Activated CD4-positive, alpha-beta T cell treated with anti-CD3 and anti-CD28 coated beads for 36 hours (primary cell): ENCODE data around the gene HSFX4. TPM values are rescaled to one million over a fixed set of nuclear protein-coding genes. Genes with fewer than 3 reads are reported as not detected.
"Not testable (repeated sequence)": the region's sequence is repeated elsewhere in the genome, so short reads cannot be mapped to it uniquely, and the experiment has no call there.

ENCODE experiments used
- ATAC-seq: fragments of 200-7000 bp; cut with Tn5 transposase; one replicate; pipeline ENCODE4 v1.10.0; 2021; ENCODE audit warnings: mild to moderate bottlenecking, moderate library complexity
- CTCF ChIA-PET: fragments of 350-600 bp; sonication (Branson Sonifier 250); formaldehyde crosslinking; loops from one replicate; lab custom pipeline; 2021; ENCODE audit warnings: antibody characterized with exemption; lab: Charles Lee
- POLR2A ChIA-PET: fragments of 350-600 bp; sonication (Branson Sonifier 250); formaldehyde crosslinking; loops from one replicate; lab custom pipeline; 2021; ENCODE audit warnings: antibody characterized with exemption, inconsistent platforms; lab: Charles Lee
- DNase-seq: peaks from one replicate; pipeline ENCODE4 v3.0.0-alpha.2; 2020
- H3K27ac Mint-ChIP-seq: one replicate; pipeline ENCODE4 v1.8.0; 2021; ENCODE audit warnings: mixed read lengths
- H3K27me3 Mint-ChIP-seq: one replicate; pipeline ENCODE4 v1.8.0; 2021; ENCODE audit warnings: mixed read lengths
- H3K36me3 Mint-ChIP-seq: one replicate; pipeline ENCODE4 v1.8.0; 2021; ENCODE audit warnings: low read depth, mixed read lengths
- H3K4me1 Mint-ChIP-seq: one replicate; pipeline ENCODE4 v1.8.0; 2021; ENCODE audit warnings: mixed read lengths
- H3K4me3 Mint-ChIP-seq: one replicate; pipeline ENCODE4 v1.8.0; 2021; ENCODE audit warnings: mild to moderate bottlenecking, moderate library complexity, mixed read lengths
- H3K9me3 Mint-ChIP-seq: one replicate; pipeline ENCODE4 v1.8.0; 2021; ENCODE audit warnings: low read depth, mixed read lengths
- intact Hi-C, 2 experiments: fragments of 100-400 bp; cut with DNase I in 1 of 2; cut with micrococcal nuclease in 1 of 2; formaldehyde crosslinking; loops; one replicate each; pipeline versions ENCODE4 v1.14.2 to v1.15.1; 2022 to 2024; cut with DNase I, micrococcal nuclease
- total RNA-seq, 2 experiments: library from RNA; stranded (reverse); gene quantifications; one replicate each; pipeline ENCODE4 v1.2.3, GENCODE V29; 2021

HSFX4 gene
- total RNA-seq, 2 experiments from 2014 or later, result not detected

DNA sequence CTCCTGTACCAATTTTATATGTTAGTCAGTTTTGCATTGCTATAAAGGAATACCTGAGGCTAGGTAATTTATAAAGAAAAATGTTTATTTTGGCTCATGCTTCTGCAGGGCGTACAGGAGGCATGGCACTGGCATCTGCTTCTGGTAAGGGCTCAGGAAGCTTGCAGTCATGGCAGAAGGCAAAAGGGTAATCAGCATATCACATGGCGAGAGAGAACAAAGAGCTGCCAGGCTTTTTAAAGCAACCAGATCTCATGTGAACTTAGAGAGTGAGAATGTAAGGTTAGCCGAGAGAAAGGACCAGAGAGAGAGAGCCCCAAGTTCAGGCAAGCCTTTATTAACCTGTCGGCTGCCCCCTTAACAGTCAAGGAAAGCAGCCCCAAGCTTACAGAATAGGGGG, 5.5 kb upstream of the HSFX4 start:
- H3K27me3 Mint-ChIP-seq, ATAC-seq, CTCF ChIA-PET: not testable (repeated sequence)

DNA sequence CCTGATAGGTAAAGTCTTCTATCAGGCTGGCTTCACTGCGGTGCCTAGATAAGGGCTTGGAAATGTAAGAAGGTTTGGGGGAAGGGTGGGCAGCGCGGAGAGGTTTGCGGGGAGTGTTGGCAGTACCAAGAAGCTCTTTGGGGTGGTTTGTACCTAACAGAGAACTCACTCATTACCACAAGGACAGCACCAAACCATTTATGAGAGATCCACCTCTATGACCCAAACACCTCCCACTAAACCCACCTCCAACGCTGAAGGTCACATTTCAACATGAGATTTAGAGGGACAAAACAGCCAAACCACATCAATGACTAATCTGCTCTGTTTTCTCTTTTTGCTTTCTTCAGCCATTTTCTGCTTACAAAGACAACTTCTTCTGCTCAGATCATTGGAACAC, 4.9 kb upstream of the HSFX4 start:
- H3K27ac Mint-ChIP-seq, POLR2A ChIA-PET, H3K4me1 Mint-ChIP-seq, CTCF ChIA-PET, DNase-seq, H3K36me3 Mint-ChIP-seq, H3K4me3 Mint-ChIP-seq, H3K9me3 Mint-ChIP-seq, intact Hi-C loops, ATAC-seq, H3K27me3 Mint-ChIP-seq: not testable (repeated sequence)

More for the DNA sequence above, 5.5 kb upstream of the HSFX4 start:
- H3K4me3 Mint-ChIP-seq, H3K36me3 Mint-ChIP-seq, H3K4me1 Mint-ChIP-seq, H3K9me3 Mint-ChIP-seq, H3K27ac Mint-ChIP-seq, POLR2A ChIA-PET, DNase-seq, intact Hi-C loops: not testable (repeated sequence)

DNA sequence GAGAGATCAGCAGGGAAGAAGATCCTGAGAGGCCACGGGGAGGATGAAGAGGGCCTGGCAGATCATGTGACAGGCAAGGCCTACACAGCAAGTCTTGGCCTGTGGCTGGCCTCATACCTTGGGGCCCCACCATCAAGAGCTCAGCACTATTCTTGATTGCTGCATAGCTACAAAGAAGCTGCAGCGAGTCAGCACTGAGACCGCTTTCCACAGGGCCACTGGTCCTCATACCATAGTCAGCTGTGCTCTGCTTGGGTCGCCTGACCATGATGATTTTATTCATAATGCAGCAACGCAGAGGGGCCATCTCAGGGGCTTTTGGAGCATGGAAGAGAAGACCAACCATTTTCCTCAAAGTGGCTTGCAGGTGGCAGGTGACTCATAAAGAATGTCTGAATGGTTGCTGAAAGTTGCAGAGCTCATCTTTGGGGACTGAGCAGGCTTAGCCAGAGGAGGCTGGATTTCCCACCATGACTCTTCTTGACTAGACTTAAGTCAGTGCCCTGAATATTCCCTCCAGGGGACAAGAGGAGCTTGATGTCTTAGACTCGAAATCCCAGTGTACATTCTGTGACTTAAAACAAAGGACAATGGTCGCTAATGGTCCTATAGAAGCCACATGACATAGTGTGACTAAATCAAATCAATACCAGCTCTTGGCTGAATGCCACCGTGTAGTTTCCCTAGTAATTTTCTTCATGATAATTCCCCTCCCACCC, 2.0 kb upstream of the HSFX4 start:
- H3K27ac Mint-ChIP-seq, H3K4me3 Mint-ChIP-seq, H3K4me1 Mint-ChIP-seq, H3K27me3 Mint-ChIP-seq, intact Hi-C loops, POLR2A ChIA-PET, DNase-seq, H3K9me3 Mint-ChIP-seq, H3K36me3 Mint-ChIP-seq, CTCF ChIA-PET: not testable (repeated sequence)
- peak; percentile 65 for ATAC-seq

- DNase-seq, H3K27me3 Mint-ChIP-seq, H3K9me3 Mint-ChIP-seq, H3K4me3 Mint-ChIP-seq, intact Hi-C loops, H3K27ac Mint-ChIP-seq, CTCF ChIA-PET, H3K4me1 Mint-ChIP-seq, POLR2A ChIA-PET, H3K36me3 Mint-ChIP-seq: not testable (repeated sequence)
- peak; percentile 55 for ATAC-seq
Measured at GRCh38 chrX:149927964-149928258, 1.5 kb upstream of the HSFX4 start.

GRCh38 chrX:149928635-149929034, 738 bp upstream of the HSFX4 start:
- DNase-seq, CTCF ChIA-PET: not testable (repeated sequence)

DNA sequence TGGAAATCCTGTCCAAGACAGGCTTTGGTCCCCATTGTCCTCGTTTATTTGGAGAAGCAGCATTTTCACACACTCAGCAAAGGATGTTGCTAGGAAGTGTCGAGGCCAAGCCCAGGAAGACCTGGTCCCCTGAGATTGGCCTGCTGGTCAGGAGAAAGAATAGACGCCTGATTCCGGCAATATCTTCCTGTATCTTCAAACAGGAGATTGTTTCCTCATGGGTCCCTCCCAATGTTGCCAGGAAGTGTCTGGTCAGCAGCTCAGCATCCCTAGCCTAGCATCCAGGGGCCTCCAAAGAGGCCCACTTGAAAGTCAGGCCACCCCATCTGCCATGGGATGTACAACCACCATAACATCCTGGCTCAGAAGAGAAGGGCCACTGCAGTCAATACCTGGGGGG, 2.0 kb downstream of the HSFX4 start:
- intact Hi-C loops, H3K4me3 Mint-ChIP-seq, H3K27me3 Mint-ChIP-seq, H3K9me3 Mint-ChIP-seq, ATAC-seq, DNase-seq, H3K36me3 Mint-ChIP-seq, POLR2A ChIA-PET, H3K27ac Mint-ChIP-seq, H3K4me1 Mint-ChIP-seq, CTCF ChIA-PET: not testable (repeated sequence)

More at GRCh38 chrX:149928635-149929034, 738 bp upstream of the HSFX4 start:
- H3K27ac Mint-ChIP-seq, H3K27me3 Mint-ChIP-seq, H3K36me3 Mint-ChIP-seq, intact Hi-C loops, H3K9me3 Mint-ChIP-seq, H3K4me1 Mint-ChIP-seq, POLR2A ChIA-PET, ATAC-seq, H3K4me3 Mint-ChIP-seq: not testable (repeated sequence)

DNA sequence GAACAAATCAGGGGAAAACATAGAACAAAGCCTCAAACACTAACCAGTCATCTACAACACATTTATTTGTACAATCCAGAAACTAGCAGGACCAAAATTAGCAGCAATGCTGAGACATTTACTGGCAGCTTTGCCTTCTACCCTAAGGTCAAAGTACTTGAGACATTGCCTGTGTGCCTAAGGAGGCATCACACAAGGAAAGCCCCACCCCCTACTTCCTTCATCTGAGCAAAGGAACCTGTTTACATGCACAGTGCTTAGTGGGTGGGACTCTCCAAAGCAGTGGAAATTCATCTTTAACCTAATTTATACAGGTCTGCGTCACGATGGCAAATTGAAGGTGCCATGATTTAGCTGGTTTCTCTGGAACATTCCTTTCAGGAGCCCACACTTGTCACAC, 2.8 kb downstream of the HSFX4 start:
- intact Hi-C loops, H3K4me3 Mint-ChIP-seq, H3K4me1 Mint-ChIP-seq, ATAC-seq, H3K36me3 Mint-ChIP-seq, H3K27ac Mint-ChIP-seq, POLR2A ChIA-PET, H3K27me3 Mint-ChIP-seq, CTCF ChIA-PET, H3K9me3 Mint-ChIP-seq, DNase-seq: not testable (repeated sequence)

- H3K27ac Mint-ChIP-seq, ATAC-seq, DNase-seq, POLR2A ChIA-PET, H3K4me3 Mint-ChIP-seq, H3K9me3 Mint-ChIP-seq, H3K27me3 Mint-ChIP-seq, H3K36me3 Mint-ChIP-seq, H3K4me1 Mint-ChIP-seq, intact Hi-C loops, CTCF ChIA-PET: not testable (repeated sequence)
Measured at GRCh38 chrX:149932970-149933369, 3.6 kb downstream of the HSFX4 start.

DNA sequence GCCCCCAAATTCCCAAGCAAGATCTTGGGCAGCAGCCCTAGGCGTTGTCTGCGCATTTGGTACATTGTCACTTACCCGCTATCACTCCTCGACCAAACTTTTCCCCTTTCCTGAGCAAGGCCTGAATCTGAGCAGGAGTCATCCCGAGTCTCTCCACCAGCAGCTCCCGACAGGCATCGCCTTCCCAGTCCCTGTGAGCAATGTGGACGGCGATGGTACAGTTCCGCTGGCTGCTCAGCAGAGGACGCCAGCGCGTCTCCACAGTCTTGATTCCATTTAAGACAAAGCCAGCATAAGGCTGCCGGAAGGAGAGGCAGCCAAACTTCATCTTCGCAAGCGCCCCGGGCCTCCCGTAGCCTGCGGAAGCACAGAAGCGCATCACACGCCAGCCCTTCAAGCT, 4.2 kb downstream of the HSFX4 start:
- DNase-seq, H3K27ac Mint-ChIP-seq, POLR2A ChIA-PET, CTCF ChIA-PET, H3K27me3 Mint-ChIP-seq, H3K36me3 Mint-ChIP-seq, H3K9me3 Mint-ChIP-seq, ATAC-seq, intact Hi-C loops, H3K4me3 Mint-ChIP-seq, H3K4me1 Mint-ChIP-seq: not testable (repeated sequence)

DNA sequence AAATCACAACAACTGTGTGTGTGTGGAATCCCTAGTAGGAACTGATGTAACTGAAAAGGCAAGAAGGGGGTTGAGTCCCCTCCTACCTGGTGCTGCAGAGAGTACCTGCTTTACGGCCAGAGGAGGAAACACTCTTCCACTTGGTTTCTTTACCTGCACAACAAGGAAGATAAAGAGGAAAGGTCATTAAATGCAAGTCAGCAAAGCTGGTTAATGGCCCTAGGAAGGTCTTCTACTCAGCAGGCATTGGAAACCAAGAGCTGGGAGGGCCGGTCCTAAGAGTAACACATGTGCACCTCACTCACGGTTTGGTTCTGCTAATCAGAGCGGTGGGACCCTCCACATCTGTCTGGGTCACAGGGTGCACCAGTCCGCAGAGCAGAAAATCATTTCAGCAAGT, 8.0 kb downstream of the HSFX4 start:
- Mint-ChIP-seq H3K27ac (peak overlapping the region; percentile 82), H3K4me3 (peak overlapping the region; percentile 82)
- CTCF ChIA-PET, H3K9me3 Mint-ChIP-seq, H3K36me3 Mint-ChIP-seq, ATAC-seq, POLR2A ChIA-PET, H3K27me3 Mint-ChIP-seq, H3K4me1 Mint-ChIP-seq, DNase-seq: not testable (repeated sequence)
- intact Hi-C loops, result loop anchor here in 1 of 2 experiments (5.0 kb wide), 1 partner anchor 755 kb away; the partner anchor contains the start of gene MTMR1

- intact Hi-C loops, result loop anchor here in 1 of 2 experiments (2.0 to 5.0 kb wide), 3 partner anchors 65 to 754 kb away; partner anchors contain the start of genes MTM1 and MTMR1
- POLR2A ChIA-PET, result interaction anchor here (1.8 to 3.1 kb wide), 2 partner anchors 398 to 756 kb away, joined by 4 to 30 read pairs; partner anchors contain the start of genes EOLA1 and MTMR1
- Mint-ChIP-seq H3K9me3 (no peaks in the 10 kb centered on the region), H3K27me3 (no peaks in the 10 kb centered on the region), H3K27ac (peak overlapping the region; percentile 98), H3K36me3 (peaks cover 6% of the 10 kb centered on the region), H3K4me3 (peak overlapping the region; percentile 82), H3K4me1 (peaks cover 3% of the 10 kb centered on the region)
- DNase-seq (peak; percentile 33), ATAC-seq (no peak)
- CTCF ChIA-PET, result interaction anchor here (0.6 to 1.1 kb wide), 7 partner anchors 12 to 609 kb away, joined by 3 to 5 read pairs (median 3); no protein-coding TSS in a partner anchor
Measured at GRCh38 chrX:149937871-149938426, 8.6 kb downstream of the HSFX4 start.

DNA sequence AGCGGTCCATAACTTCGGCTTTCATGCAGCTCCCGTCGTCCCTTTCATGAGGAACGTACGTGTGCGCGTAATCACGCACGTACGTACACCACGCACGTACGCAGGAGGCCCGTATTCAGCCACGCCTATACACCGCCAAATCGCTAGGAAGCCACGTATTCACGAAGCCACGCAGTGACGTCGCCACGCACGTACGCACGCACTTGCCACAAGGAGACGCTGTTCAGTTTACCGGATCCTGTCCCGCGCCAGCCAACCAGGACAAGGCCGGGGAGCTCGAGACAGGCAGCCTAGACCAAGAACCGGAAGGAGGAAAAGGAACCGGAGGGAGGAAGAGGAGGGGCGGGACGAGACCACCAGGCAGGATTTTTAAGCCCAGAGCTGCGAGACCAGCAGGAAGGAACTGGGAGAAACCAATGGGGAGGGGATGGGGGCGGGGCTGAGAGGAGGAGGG, 9.1 kb downstream of the HSFX4 start, which contains the start of gene EOLA2:
Gene EOLA2 (minus strand): TSS at position 65 of the 454 bp plus-strand sequence. CDS start 4,617 bp downstream, outside the sequence.
- H3K27me3 Mint-ChIP-seq, result no peaks in the 10 kb centered on the region
- intact Hi-C loops, result loop anchor here in 1 of 2 experiments (2.0 to 5.0 kb wide), 3 partner anchors 66 to 754 kb away; partner anchors contain the start of genes MTM1 and MTMR1
- CTCF ChIA-PET, result interaction anchor here (0.6 to 1.1 kb wide), 7 partner anchors 12 to 609 kb away, joined by 3 to 5 read pairs (median 3); no protein-coding TSS in a partner anchor
- H3K36me3 Mint-ChIP-seq, result peaks cover 6% of the 10 kb centered on the region
- H3K4me3 Mint-ChIP-seq, result peak within 1 kb of the TSS; percentile 82
- peak within 1 kb of the TSS; percentile 98 for H3K27ac Mint-ChIP-seq
- H3K4me1 Mint-ChIP-seq, result peaks cover 3% of the 10 kb centered on the region
- POLR2A ChIA-PET, result interaction anchor here (1.8 to 3.1 kb wide), 2 partner anchors 398 to 755 kb away, joined by 4 to 30 read pairs; partner anchors contain the start of genes EOLA1 and MTMR1
- ATAC-seq, result peak; percentile 58
- peak; percentile 94 for DNase-seq
- no peaks in the 10 kb centered on the region for H3K9me3 Mint-ChIP-seq
